ENCODE measurements around the gene TRPC6. TPM values are rescaled to one million over a fixed set of nuclear protein-coding genes. Genes with fewer than 3 reads are reported as not detected.

The TRPC6 gene
- total and polyA plus RNA-seq, 7 donors, result 0.04 to 1.1 (median 0.21) TPM

- intact Hi-C loops (cut with DNase I), result no loop called here
- Histone ChIP-seq H3K36me3 (ENCODE audit: insufficient read depth in 1 of 2, low read depth in 1 of 2) (no peaks in the 10 kb centered on the region), H3K27ac (no peak overlapping the region), H3K4me1 (no peaks in the 10 kb centered on the region), H3K9me3 (no peaks in the 10 kb centered on the region), H3K4me3 (peak overlapping the region; percentile 58), H3K27me3 (ENCODE audit: insufficient read depth in 3 of 3, low read length in 2 of 3) (peaks cover 2 to 27% (median 3%) of the 10 kb centered on the region in 3 donors)
- ATAC-seq (no peak), DNase-seq (no peak)
- TF ChIP-seq CTCF (IDR thresholded peaks at IDR 0.05), result no peak
- WGBS, 3 donors, result 0 to 3% (median 2%) methylated on average over 16 to 19 of the region's 19 CpGs
Measured at GRCh38 chr11:101582989-101583250, 887 bp downstream of the TRPC6 start.

GRCh38 chr11:101582236-101582988 is 1.4 kb downstream of the TRPC6 start:
- no peak overlapping the region for H3K27ac ChIP-seq
- TF ChIP-seq CTCF (IDR thresholded peaks at IDR 0.05), result no peak
- intact Hi-C loops (cut with DNase I), result no loop called here
- peak overlapping the region; percentile 58 for H3K4me3 ChIP-seq
- WGBS, 3 donors, result 9 to 12% (median 11%) methylated on average over 35 of the region's 35 CpGs
- no peaks in the 10 kb centered on the region for H3K9me3 ChIP-seq
- peak in 1 of 2 donors; percentile 49 for DNase-seq
- ATAC-seq, result no peak
- H3K36me3 ChIP-seq (ENCODE audit: insufficient read depth in 1 of 2, low read depth in 1 of 2), result no peaks in the 10 kb centered on the region
- no peaks in the 10 kb centered on the region for H3K4me1 ChIP-seq
- peaks cover 2 to 27% (median 3%) of the 10 kb centered on the region in 3 donors for H3K27me3 ChIP-seq (ENCODE audit: insufficient read depth in 3 of 3, low read length in 2 of 3)

- DNase-seq (no peak), ATAC-seq (no peak)
- Histone ChIP-seq H3K27ac (no peak overlapping the region), H3K9me3 (no peaks in the 10 kb centered on the region), H3K27me3 (ENCODE audit: insufficient read depth in 3 of 3, low read length in 2 of 3) (peaks cover 1 to 9% (median 2%) of the 10 kb centered on the region in 3 donors), H3K36me3 (ENCODE audit: insufficient read depth in 1 of 2, low read depth in 1 of 2) (no peaks in the 10 kb centered on the region), H3K4me3 (no peak overlapping the region), H3K4me1 (no peaks in the 10 kb centered on the region)
- intact Hi-C loops (cut with DNase I), result no loop called here
- no peak for TF ChIP-seq CTCF (IDR thresholded peaks at IDR 0.05)
- WGBS, 3 donors, result 72 to 84% (median 78%) methylated on average over 6 of the region's 6 CpGs
Measured at GRCh38 chr11:101577461-101577860, 6.3 kb downstream of the TRPC6 start.

- Histone ChIP-seq H3K4me1 (no peaks in the 10 kb centered on the region), H3K4me3 (no peak overlapping the region), H3K9me3 (no peaks in the 10 kb centered on the region), H3K36me3 (ENCODE audit: insufficient read depth in 1 of 2, low read depth in 1 of 2) (no peaks in the 10 kb centered on the region), H3K27me3 (ENCODE audit: insufficient read depth in 3 of 3, low read length in 2 of 3) (peaks cover 0 to 2% (median 0%) of the 10 kb centered on the region in 3 donors), H3K27ac (no peak overlapping the region)
- no peak for DNase-seq
- no peak for ATAC-seq
- TF ChIP-seq CTCF (IDR thresholded peaks at IDR 0.05), result no peak
- intact Hi-C loops (cut with DNase I), result no loop called here
Measured at GRCh38 chr11:101576456-101576855, 7.4 kb downstream of the TRPC6 start.

- WGBS, 3 donors, result 0 to 19% (median 13%) methylated on average over 1 of the region's 1 CpG
- ATAC-seq, result no peak
- H3K36me3 ChIP-seq (ENCODE audit: insufficient read depth in 1 of 2, low read depth in 1 of 2), result no peaks in the 10 kb centered on the region
- H3K27me3 ChIP-seq (ENCODE audit: insufficient read depth in 3 of 3, low read length in 2 of 3), result no peaks in the 10 kb centered on the region
- intact Hi-C loops (cut with DNase I), result no loop called here
- no peak overlapping the region for H3K4me3 ChIP-seq
- no peak for DNase-seq
- no peaks in the 10 kb centered on the region for H3K9me3 ChIP-seq
- H3K27ac ChIP-seq, result no peak overlapping the region
- TF ChIP-seq CTCF (IDR thresholded peaks at IDR 0.05), result no peak
- H3K4me1 ChIP-seq, result no peaks in the 10 kb centered on the region
Measured at GRCh38 chr11:101574886-101575285, 8.9 kb downstream of the TRPC6 start.

Data from psoas muscle (tissue), 8 donors.